RWPE2 (cell line): ENCODE data around the gene SLC35E2B.

Experiments
- ATAC-seq: fragments of 200-7000 bp; cut with Tn5 transposase; 3 replicates; pipeline ENCODE4 v1.9.1; 2021; ENCODE audit warnings: low read depth
- DNase-seq: peaks from one replicate; pipeline ENCODE4 v3.0.0-alpha.2; 2020; ENCODE audit warnings: low spot score
- H3K27ac ChIP-seq: fragments of 450-650 bp; 2 replicates; pipeline ENCODE4 v1.5.1; 2017; ENCODE audit warnings: mild to moderate bottlenecking; ENCODE audit not compliant: poor library complexity, severe bottlenecking
- H3K27me3 ChIP-seq: fragments of 250-450 bp; sonication (Bioruptor Pico); 2 replicates; pipeline ENCODE4 v1.5.1; 2021; ENCODE audit warnings: mild to moderate bottlenecking, moderate library complexity; ENCODE audit not compliant: insufficient read depth, poor library complexity, severe bottlenecking
- H3K36me3 ChIP-seq: fragments of 250-450 bp; sonication (Bioruptor Pico); 2 replicates; pipeline ENCODE4 v1.5.1; 2020; ENCODE audit warnings: low read depth, mild to moderate bottlenecking, moderate library complexity
- H3K4me1 ChIP-seq: fragments of 250-450 bp; sonication (Bioruptor Pico); 2 replicates; pipeline ENCODE4 v1.5.1; 2021; ENCODE audit warnings: mild to moderate bottlenecking, moderate library complexity; ENCODE audit not compliant: insufficient read depth, poor library complexity, severe bottlenecking
- H3K4me3 ChIP-seq: fragments of 250-450 bp; sonication (Bioruptor Pico); 2 replicates; pipeline ENCODE4 v1.5.1; 2021; ENCODE audit warnings: mild to moderate bottlenecking, moderate library complexity; ENCODE audit not compliant: severe bottlenecking
- H3K9me3 ChIP-seq: fragments of 250-450 bp; sonication (Bioruptor Pico); 2 replicates; pipeline ENCODE4 v1.5.1; 2021; ENCODE audit warnings: mild to moderate bottlenecking, moderate library complexity; ENCODE audit not compliant: severe bottlenecking
- TF ChIP-seq, protein P1 (sequence below): fragments of 450-650 bp; IDR thresholded peaks from one replicate; pipeline ENCODE4 v1.5.1; 2017; ENCODE audit warnings: mild to moderate bottlenecking, moderate library complexity; ENCODE audit not compliant: poor library complexity, severe bottlenecking

Gene SLC35E2B

DNA sequence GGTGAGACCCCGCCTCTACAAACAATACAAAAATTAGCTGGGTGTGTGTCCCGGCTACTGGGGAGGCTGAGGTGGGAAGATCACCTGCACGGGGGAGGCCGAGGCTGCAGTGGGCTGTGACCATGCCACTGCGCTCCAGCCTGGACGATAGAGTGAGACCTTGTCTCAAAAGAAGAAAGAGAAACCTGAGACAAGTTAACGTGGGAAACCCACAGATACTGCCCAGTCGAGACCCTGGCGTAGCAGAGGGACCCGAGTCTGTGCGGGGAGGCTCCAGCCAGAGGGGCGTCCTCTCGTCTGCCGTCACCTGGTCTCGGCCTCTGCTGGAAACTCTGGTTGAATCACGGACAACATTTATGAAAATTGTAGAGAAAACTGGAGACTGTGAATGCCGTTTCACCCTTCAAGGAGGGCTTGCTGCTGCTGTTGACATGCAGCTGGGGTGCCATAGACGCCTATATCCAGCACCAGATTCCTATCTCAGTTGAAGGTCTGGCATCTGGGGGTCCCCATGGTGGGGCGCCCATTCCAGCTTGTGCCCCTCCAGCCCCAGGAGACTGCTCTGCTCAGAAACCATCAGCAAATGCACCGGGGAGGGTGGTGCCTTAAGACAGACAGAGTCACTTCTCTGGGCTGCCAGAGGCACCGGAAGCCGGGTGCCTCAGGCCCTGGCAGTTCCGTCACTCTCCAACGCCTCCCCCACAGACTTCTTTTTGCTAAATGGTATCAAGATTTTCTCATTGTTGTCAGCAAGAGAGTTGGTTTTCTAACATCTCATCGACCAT lies 20.2 kb downstream of the SLC35E2B start:
- TF ChIP-seq, protein P1, sequence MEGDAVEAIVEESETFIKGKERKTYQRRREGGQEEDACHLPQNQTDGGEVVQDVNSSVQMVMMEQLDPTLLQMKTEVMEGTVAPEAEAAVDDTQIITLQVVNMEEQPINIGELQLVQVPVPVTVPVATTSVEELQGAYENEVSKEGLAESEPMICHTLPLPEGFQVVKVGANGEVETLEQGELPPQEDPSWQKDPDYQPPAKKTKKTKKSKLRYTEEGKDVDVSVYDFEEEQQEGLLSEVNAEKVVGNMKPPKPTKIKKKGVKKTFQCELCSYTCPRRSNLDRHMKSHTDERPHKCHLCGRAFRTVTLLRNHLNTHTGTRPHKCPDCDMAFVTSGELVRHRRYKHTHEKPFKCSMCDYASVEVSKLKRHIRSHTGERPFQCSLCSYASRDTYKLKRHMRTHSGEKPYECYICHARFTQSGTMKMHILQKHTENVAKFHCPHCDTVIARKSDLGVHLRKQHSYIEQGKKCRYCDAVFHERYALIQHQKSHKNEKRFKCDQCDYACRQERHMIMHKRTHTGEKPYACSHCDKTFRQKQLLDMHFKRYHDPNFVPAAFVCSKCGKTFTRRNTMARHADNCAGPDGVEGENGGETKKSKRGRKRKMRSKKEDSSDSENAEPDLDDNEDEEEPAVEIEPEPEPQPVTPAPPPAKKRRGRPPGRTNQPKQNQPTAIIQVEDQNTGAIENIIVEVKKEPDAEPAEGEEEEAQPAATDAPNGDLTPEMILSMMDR: no peak
- DNase-seq (no peak), ATAC-seq (no peak)
- Histone ChIP-seq H3K27ac (no peak overlapping the region), H3K9me3 (no peaks in the 10 kb centered on the region), H3K4me1 (no peaks in the 10 kb centered on the region), H3K4me3 (no peak overlapping the region), H3K27me3 (no peaks in the 10 kb centered on the region), H3K36me3 (no peaks in the 10 kb centered on the region)

DNA sequence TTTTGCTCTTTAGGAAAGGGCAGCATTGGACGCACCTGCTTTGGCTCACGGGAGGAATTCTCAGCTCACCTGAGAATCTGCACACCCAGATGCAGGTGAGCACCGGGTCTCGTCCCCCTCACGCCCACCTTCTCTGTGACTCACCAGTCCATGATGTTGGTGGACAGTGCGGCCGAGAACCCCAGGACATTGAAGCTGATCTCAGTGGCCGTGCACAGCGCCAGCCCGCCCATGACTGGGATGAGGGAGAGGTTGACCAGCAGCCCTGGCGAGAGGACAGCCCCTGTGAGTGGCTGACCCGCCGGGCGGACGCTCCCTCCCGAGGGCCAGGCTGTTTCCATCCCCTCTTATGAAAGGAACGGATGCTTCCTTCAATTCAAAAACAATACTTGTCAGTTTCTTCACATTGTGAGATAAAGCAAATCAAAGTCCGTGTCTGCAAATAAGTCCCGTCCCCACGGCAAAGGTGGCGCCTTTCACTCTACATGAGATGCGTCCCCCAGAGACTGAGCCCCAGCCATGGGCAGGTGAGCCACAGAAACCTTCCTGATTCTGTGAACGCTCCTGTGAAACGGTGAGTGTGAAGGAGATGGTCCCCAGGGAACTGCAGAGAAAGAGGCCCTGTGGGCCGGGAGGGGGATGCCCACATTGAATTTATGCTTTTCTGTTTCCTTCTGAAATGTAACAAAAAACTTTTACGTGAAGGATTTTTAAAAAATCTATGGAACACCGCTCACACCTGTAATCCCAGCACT lies 21.1 kb downstream of the SLC35E2B start:
- H3K4me1 ChIP-seq: no peaks in the 10 kb centered on the region
- H3K27ac ChIP-seq: no peak overlapping the region
- ATAC-seq (no peak), DNase-seq (no peak)
- no peaks in the 10 kb centered on the region for H3K9me3 ChIP-seq
- TF ChIP-seq, protein P1: no peak
- H3K36me3 ChIP-seq: no peaks in the 10 kb centered on the region; the same call in 1 of the 2 replicates
- no peak overlapping the region for H3K4me3 ChIP-seq
- no peaks in the 10 kb centered on the region for H3K27me3 ChIP-seq

DNA sequence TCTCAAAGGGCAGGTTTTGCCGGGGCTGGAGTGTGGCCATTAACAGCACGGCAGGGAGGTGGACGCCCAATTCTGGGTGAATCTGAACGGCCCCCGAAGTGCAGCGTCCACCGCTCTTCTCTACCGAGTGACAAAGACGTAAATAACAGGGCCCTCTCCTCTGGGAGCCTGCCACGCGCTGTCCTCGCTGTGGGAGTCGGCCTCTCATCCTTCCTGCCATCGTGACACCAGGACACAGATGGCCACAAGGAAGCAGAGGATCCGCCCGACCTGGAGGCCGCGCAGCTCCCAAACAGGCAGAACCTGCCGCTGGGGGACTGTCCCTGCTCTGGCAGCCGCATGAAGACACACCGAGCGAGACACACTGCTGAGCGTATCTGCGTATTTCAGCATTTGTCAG lies 21.7 kb downstream of the SLC35E2B start:
- TF ChIP-seq, protein P1: no peak
- H3K36me3 ChIP-seq: peaks cover 6% of the 10 kb centered on the region

DNA sequence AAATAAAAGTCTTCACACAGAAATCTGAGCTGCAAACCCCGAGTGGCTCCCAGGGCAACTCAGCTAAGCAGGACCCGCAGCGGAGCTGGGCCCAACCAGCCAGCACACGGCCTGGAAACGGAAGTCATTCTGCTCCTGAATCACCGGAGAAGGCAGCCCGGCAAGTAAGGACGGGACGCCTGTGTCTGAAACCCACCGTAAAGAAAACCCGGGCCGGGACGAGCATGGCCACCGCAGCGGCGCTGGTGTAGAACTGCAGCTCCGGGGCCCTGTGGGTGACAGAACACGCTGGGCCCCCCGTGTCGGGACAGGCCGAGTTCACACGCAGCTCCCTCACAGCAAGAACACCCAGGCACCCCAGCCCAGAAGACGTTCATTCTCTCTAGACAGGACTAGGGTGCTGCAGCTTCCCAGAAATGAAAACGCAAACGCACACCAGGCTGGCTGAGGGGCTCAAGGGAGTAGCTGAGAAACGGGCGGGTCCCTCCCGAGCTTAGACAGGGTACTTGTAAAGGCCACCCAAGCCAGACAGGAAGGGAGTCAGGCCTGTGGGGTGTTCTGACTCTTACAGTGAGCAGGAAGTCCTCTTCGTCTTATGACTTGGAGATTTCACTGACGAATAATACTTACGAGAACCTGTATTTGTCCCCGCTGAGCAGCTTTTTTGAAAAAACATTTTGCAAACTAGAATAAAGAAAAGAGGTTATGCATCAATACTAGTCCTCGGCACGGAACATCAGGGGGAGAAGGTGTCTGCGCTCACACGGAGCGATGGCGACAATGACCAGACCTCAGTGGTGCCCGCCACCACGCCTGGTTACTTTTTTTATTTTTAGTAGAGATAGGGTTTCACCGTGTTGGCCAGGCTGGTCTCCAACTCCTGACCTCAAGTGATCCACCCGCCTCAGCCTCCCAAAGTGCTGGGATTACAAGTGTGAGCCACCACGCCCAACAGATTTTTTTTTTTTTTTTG lies 22.8 kb downstream of the SLC35E2B start:
- Histone ChIP-seq H3K36me3 (peaks cover 14% of the 10 kb centered on the region), H3K4me1 (no peaks in the 10 kb centered on the region)

More for the DNA sequence above, 21.7 kb downstream of the SLC35E2B start:
- no peak overlapping the region for H3K27ac ChIP-seq
- no peaks in the 10 kb centered on the region for H3K27me3 ChIP-seq
- ATAC-seq (no peak), DNase-seq (no peak)
- H3K4me1 ChIP-seq: no peaks in the 10 kb centered on the region
- no peaks in the 10 kb centered on the region for H3K9me3 ChIP-seq
- no peak overlapping the region for H3K4me3 ChIP-seq

More for the DNA sequence above, 22.8 kb downstream of the SLC35E2B start:
- H3K4me3 ChIP-seq: no peak overlapping the region
- ATAC-seq: no peak
- DNase-seq: no peak
- TF ChIP-seq, protein P1: no peak
- no peaks in the 10 kb centered on the region for H3K9me3 ChIP-seq
- H3K27ac ChIP-seq: no peak overlapping the region
- H3K27me3 ChIP-seq: no peaks in the 10 kb centered on the region
